C4-2B (cell line): ENCODE measurements around the gene CD58.
"Not testable (repeated sequence)": the region's sequence is repeated elsewhere in the genome, so short reads cannot be mapped to it uniquely, and the experiment has no call there.

Experiments
- H3K27ac ChIP-seq: fragments of 450-650 bp; 2 replicates; pipeline ENCODE4 v1.5.1; 2017
- ZFX ChIP-seq: fragments of 450-650 bp; IDR thresholded peaks from 2 replicates; pipeline ENCODE4 v1.6.1; 2017
- TF ChIP-seq, protein P1 (sequence below): fragments of 450-650 bp; conservative IDR thresholded peaks from 2 replicates; pipeline ENCODE4 v1.5.1; 2017; ENCODE audit warnings: mild to moderate bottlenecking

The CD58 gene

DNA sequence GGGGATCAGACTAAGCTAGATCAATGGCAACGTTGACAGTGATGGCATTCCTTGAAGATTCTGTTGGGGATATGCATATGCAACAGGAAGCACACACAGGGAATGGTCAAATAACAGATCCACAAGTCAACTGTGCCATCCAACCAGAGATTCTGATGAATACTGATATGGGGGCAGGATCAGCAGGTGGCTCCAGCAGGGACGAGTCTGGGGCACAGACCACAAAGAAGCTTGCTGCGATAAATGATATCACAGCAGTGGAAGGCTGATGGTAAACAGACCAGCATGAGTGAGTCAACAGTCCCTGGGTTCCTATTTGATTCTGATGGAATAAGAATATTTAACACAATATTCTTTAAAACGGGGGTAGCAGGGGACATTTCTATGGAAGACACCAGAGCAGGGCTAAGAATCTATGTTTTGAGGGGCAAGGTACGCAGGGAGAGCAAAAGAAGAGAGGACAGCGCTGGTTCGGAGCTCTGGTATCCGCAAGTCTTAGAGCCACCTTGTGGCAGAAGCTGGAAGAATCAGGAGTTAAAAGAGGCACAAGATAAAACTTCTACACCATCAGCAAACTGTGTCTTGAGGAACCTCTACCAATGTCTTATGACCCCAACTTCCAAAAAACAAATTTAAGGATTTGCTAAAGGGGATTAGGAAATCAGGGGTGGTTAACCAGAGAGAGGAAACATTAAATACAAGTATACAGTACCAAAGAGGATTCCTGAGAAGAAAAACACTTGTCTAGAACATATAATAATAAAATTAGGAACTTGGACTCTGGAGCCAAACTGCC is 25.3 kb upstream of the CD58 start:
- H3K27ac ChIP-seq: not testable (repeated sequence)
- TF ChIP-seq, protein P1, sequence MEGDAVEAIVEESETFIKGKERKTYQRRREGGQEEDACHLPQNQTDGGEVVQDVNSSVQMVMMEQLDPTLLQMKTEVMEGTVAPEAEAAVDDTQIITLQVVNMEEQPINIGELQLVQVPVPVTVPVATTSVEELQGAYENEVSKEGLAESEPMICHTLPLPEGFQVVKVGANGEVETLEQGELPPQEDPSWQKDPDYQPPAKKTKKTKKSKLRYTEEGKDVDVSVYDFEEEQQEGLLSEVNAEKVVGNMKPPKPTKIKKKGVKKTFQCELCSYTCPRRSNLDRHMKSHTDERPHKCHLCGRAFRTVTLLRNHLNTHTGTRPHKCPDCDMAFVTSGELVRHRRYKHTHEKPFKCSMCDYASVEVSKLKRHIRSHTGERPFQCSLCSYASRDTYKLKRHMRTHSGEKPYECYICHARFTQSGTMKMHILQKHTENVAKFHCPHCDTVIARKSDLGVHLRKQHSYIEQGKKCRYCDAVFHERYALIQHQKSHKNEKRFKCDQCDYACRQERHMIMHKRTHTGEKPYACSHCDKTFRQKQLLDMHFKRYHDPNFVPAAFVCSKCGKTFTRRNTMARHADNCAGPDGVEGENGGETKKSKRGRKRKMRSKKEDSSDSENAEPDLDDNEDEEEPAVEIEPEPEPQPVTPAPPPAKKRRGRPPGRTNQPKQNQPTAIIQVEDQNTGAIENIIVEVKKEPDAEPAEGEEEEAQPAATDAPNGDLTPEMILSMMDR: peak; percentile 78

DNA sequence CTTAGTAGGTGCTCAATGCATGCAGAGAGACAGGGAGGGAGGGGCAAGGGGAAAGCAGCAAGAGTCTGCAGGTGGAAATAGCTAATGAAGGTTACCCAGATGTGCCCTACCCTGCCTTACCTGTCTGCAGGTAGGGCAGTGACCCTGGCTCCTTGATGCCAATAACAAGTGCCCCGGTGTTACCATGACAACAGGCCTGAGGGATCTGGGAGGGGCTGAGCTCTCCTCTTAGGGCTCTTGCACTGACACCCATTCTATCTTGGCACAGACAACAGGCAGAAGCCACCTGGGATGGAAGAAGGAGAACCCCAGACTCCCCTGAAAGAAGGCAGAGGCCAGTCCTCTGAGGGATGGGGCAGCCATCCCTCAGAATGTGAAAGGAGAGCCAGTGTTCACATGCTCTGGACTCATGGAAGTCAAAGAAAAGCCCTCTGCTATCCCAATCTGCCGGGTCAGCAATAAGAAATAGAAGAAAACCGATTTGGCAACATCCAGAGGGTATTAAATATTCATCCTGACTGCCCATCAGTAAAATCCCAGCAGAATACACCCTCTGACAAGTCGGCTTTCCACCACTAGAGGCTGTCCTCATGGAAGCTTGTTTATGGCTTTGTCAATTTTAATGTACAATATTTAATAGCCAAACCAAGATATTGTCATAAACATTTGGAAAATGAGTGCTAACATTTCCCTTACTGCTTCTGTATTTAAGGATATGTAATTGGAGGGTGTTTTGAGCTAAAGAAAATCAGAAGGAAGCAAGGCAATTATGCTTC is 24.4 kb upstream of the CD58 start:
- H3K27ac ChIP-seq: not testable (repeated sequence)

DNA sequence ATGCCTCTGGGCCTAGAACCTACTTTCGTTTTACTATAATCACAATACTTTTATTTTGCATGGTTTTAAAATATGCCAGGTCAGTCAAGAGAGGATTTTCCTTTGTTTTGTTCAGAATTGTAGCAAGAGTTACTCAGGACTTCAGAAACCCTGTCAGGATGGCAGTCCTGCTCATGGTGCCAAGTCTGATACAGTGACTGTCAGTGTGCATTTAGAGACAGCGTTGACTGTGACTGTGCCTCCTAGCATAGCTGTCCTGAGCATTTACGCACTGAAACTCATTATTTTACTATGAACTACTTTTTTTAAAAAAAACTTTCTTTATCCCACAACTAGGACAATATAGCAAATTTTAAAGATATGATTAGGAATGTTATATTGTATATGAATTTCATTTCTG is 23.2 kb upstream of the CD58 start:
- not testable (repeated sequence) for H3K27ac ChIP-seq

DNA sequence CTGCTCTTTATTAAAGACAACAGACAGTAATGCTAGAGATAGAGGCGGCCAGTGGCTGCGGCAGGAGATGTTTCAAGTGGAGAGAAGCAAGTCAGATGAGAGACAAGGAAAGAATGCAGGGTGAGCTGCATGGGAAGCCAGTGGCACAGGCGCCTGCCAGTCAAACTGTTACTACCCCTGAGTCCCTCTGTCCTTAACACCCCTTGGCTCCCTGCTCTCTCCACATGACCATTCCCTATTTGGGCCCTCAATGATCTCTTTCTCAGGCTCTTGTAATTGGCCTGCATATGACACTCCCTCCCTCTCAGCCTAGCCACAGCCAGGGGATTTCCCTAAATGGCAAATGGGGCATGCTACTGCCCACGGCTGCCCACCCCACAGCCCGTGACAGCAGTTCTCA is 22.6 kb upstream of the CD58 start:
- not testable (repeated sequence) for H3K27ac ChIP-seq

DNA sequence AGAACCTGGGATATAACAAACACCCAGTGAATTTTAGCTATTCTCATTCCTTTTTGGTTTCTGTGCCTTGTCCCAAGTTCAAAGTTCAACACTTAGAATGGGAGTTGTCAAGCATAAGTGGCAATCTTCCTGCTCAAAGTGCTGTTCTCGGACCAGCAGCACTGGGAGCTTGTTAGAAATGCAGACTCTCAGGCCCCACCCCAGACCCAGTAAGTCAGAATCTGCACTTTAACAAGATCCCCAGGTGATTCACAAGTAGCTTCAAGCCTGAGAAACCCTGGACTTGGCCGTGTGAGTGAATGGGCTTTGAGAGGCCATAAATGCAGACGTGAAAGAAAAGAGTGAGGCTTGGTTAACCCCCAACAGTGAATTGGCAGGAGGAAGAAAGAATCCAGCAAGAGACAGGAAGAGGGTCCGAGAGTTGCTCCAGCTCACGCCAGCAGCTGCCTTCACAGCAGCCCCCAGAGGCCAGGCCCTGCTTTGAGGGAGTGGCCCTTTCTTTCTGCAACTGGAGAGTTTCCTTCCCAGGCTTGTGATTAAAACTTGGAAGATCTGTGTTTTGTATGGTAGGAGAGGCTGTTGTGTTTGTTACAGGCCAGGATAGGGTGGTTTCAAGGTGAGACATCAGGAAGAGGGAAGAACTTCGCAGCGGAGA is 21.3 kb upstream of the CD58 start:
- not testable (repeated sequence) for H3K27ac ChIP-seq

DNA sequence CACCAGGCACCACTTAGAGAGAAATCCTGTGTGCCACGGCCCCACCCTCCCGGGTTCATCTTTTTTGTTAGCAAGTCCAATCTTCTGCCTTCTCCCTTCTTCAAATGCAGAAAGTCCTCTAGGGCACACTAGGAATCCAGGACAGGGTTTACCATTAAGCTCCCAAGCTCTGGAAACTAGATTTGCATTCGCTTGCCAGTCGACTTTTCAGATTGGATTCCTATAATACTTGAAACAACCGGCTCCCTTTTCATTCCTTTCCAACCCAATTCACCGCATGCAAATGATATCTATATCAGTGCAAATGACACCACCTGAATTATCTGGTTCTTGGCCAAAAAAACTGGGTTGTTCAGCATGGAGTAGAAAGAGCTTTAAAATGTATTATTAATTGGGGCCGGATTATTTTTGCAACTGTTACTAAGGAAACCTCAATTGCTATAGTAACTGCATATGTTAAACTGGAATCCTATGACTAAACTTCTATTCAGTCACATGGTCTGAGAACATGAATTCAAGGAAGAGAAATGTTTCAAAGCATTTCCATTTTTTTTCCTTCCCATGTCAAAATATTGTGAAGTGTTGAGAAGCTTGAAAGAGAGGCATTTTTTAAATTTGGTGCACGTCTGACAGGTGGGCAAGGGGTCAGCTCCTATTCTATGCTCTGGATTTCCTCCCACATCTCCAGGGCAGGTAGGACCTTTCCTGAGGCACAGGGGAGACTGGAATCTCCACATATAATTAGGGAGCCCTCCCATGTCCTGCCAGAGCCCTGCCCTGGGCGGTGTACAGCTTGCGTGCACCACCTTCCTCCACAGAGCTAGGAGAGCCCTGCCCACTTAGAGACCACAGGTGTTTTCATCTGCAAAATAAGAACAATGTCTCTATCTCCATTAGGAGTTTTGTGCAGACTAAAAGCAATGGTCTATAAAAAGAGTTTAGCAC is 20.5 kb upstream of the CD58 start:
- H3K27ac ChIP-seq: not testable (repeated sequence)

DNA sequence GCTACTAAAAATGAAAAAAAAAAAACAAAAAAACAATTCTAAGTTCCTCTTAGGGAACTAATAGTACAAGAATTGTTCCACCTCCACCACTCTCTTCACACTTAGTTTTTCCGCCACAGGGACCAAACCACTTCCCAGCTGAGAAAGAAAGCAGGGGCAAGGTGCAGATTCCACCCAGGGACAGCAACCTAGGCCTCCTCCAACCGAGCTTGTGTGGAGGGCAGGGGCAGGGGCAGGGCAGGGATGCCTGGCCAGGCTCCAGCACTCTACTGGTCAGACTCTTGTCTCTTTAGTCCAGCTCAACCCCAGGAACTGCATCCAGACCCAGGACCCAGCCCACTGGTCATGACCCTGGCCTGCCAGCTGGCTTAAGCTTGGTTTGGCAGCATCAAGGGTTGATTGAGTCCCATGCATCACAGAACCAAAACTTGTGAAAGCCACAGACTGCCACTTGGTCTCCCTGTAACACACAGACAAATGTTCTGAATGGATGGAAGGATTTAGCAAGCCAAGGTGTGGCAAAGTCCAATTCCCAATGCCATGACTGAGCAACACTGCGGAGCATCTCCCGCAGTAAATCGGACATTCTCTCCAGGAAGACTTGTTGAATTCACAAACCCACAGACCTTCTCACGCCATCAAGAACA is 19.7 kb upstream of the CD58 start:
- not testable (repeated sequence) for H3K27ac ChIP-seq

DNA sequence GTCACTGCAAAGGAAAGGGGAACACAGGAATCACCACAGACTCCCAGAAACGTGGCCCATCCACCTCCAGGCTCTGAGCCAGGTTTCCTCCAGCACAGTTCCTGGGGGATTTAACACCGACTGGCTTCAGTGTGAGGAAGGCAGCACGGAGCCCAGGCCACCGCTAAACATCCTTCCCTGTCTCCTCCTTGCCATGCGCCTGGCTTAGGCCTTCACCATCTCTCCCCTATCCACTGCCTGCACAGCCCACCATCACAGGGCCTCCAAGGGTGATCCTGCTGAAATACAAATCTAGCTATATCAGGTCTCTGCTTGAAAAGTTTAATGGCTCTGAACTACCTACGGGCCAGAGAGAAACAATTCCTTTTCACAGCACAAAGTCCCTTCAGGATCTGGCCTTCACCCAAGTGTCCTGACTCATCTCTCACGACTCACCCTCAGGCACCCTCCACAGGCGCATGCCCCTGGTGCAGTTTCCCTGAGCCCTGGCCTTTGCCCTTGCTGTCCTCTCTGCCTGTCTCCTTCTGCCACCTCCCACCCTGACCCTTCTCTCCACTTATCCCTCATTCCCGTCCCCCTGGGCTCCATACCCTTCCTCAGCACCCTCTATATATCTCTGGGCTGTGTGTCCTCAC is 18.4 kb upstream of the CD58 start:
- H3K27ac ChIP-seq: not testable (repeated sequence)

DNA sequence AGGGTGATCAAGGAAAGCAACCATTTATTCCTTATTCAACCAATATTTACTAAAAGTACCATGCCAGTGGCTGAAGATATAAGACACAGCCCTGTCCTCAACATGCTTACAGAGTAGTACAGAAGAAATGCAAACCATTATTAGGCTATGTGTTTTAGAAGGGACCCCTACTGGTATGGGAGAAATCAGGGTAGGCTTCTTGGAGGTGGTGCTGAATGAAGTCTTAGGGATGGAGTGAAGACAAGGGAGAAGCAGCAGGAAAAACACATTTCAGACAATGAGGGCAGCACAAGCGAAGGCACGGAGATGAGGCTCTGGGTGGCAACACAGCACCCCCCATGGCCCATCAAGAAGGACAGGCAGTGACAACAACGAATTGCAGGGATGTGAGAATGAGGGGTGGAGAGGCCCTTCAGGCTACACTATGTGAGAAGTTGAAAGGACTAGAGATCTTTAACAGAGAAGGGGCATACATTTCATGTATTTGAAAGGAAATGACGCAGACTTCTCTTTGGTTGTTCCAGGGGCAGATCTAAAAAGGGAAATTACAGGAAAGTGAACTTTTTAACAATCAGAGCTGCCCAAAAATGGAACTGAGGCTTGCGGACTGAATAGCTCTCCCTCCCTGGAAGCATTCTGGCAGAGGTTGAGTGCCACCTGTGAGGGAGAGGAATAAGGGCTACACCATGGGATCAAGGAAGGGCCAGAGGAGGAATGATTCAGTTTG is 16.8 kb upstream of the CD58 start:
- H3K27ac ChIP-seq: no peak overlapping the region
- TF ChIP-seq, protein P1: no peak
- no peak for TF ChIP-seq ZFX

DNA sequence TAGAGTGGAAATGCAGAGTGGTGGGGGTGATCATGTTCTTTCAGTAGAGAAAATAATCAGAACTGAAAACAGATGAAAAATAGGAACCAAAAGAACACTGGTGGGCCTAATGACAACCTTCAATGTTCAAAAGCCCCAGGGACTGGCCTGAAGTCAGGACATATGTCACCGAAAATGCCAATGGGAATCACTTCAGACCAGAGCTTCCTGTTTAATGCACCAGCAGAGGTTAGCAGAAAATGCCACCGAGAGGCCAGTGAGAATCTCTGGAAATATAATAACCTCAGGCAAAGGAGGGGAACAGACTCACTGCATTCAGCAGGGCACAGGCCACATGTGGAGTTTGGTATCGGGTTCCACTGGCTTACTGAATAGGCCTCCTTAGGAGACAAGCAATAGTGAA is 15.9 kb upstream of the CD58 start:
- no peak for TF ChIP-seq ZFX
- TF ChIP-seq, protein P1: no peak
- no peak overlapping the region for H3K27ac ChIP-seq
